ENCODE data around the gene IL37.

DNA sequence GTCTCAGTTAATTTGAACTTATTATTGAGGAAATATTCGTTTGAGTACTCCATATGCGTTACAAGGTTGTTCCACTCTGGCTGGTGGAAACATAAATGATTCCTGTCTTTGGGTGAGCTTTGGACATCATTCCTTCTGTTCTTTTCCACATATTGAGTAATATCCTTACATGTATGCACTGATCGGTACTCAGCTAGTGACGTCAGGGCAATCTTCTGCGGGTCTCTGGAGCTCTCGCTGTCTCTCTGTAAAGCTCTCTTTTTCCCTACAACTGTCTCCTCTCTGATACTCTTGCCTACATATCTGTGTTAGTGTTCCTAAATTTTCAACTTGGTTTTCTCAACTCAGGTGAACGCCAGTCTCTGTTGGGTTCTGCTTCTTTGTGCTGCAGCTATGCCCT is 43.4 kb downstream of the IL37 start:
- TF ChIP-seq SIX4 (CRISPR knock-in tag; IDR thresholded peaks at IDR 0.05) (no peak), FOXA3 (CRISPR knock-in tag; IDR thresholded peaks at IDR 0.05) (no peak)
- TF ChIP-seq, protein P1, sequence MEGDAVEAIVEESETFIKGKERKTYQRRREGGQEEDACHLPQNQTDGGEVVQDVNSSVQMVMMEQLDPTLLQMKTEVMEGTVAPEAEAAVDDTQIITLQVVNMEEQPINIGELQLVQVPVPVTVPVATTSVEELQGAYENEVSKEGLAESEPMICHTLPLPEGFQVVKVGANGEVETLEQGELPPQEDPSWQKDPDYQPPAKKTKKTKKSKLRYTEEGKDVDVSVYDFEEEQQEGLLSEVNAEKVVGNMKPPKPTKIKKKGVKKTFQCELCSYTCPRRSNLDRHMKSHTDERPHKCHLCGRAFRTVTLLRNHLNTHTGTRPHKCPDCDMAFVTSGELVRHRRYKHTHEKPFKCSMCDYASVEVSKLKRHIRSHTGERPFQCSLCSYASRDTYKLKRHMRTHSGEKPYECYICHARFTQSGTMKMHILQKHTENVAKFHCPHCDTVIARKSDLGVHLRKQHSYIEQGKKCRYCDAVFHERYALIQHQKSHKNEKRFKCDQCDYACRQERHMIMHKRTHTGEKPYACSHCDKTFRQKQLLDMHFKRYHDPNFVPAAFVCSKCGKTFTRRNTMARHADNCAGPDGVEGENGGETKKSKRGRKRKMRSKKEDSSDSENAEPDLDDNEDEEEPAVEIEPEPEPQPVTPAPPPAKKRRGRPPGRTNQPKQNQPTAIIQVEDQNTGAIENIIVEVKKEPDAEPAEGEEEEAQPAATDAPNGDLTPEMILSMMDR (CRISPR knock-in tag; IDR thresholded peaks at IDR 0.05): no peak

All from HepG2 (cell line).